HUES64 (cell line): Measurements from ENCODE around the gene RDH16. TPM values are rescaled to one million over a fixed set of nuclear protein-coding genes. Genes with fewer than 3 reads are reported as not detected.

Source experiments
- H3K27ac ChIP-seq: 2 replicates; pipeline ENCODE4 v1.7.0; 2013; ENCODE audit warnings: low read depth, low read length, inconsistent platforms
- H3K27me3 ChIP-seq: 2 replicates; pipeline ENCODE4 v1.6.1; 2013; ENCODE audit warnings: mild to moderate bottlenecking, low read length; ENCODE audit not compliant: insufficient read depth
- H3K36me3 ChIP-seq: 2 replicates; pipeline ENCODE4 v1.6.1; 2013; ENCODE audit warnings: mild to moderate bottlenecking, low read length; ENCODE audit not compliant: insufficient read depth
- H3K4me1 ChIP-seq: 2 replicates; pipeline ENCODE4 v1.6.1; 2013; ENCODE audit warnings: mild to moderate bottlenecking, low read length, moderate library complexity; ENCODE audit not compliant: insufficient read depth
- H3K4me3 ChIP-seq: 2 replicates; pipeline ENCODE4 v1.5.1; 2013; ENCODE audit warnings: mild to moderate bottlenecking, low read length, moderate library complexity
- H3K9ac ChIP-seq: 2 replicates; pipeline ENCODE4 v1.6.1; 2013; ENCODE audit warnings: mild to moderate bottlenecking, low read depth, low read length
- H3K9me3 ChIP-seq: 2 replicates; pipeline ENCODE4 v1.6.1; 2013; ENCODE audit warnings: low read depth, low read length; ENCODE audit not compliant: insufficient read depth
- WGBS: fragments of 150-250, 120-280 bp; methylation state at CpG from one replicate; pipeline ENCODE4 v1.1.7; 2013; ENCODE audit warnings: missing lambda C conversion rate; 5-methylcytosine and 5-hydroxymethylcytosine counted together
- polyA plus RNA-seq, 2 experiments: library from polyadenylated mRNA; stranded (reverse); fragments of 50-300 nt; gene quantifications; one replicate each; pipeline ENCODE4 v1.2.3, GENCODE V29; 2013

RDH16 gene, protein sequence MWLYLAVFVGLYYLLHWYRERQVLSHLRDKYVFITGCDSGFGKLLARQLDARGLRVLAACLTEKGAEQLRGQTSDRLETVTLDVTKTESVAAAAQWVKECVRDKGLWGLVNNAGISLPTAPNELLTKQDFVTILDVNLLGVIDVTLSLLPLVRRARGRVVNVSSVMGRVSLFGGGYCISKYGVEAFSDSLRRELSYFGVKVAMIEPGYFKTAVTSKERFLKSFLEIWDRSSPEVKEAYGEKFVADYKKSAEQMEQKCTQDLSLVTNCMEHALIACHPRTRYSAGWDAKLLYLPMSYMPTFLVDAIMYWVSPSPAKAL
- 0.20 TPM for polyA plus RNA-seq (2013, experiment 1 of 2)
- 0.32 TPM for polyA plus RNA-seq (2013, experiment 2 of 2)

GRCh38 chr12:56957229-56958052, at the start of gene RDH16:
TSS of gene RDH16 (minus strand) at chr12:56957608. CDS start at chr12:56957462, 146 bp downstream.
- Histone ChIP-seq H3K27me3 (no peaks in the 10 kb centered on the region), H3K9ac (no peak within 1 kb of the TSS), H3K36me3 (no peaks in the 10 kb centered on the region), H3K4me1 (no peaks in the 10 kb centered on the region), H3K27ac (no peak within 1 kb of the TSS), H3K9me3 (peaks cover 18% of the 10 kb centered on the region; the same call in 1 of the 2 replicates), H3K4me3 (no peak within 1 kb of the TSS)
- WGBS, result 91% methylated on average over 10 of the region's 10 CpGs

GRCh38 chr12:57006809-57007475, 49.5 kb upstream of the RDH16 start:
- 81% methylated on average over 9 of the region's 10 CpGs for WGBS
- H3K36me3 ChIP-seq, result peaks cover 30% of the 10 kb centered on the region
- no peak overlapping the region for H3K27ac ChIP-seq
- H3K9ac ChIP-seq, result no peak overlapping the region
- peak overlapping the region; percentile 36 for H3K4me3 ChIP-seq
- H3K4me1 ChIP-seq, result peaks cover 34% of the 10 kb centered on the region
- no peaks in the 10 kb centered on the region for H3K27me3 ChIP-seq
- no peaks in the 10 kb centered on the region for H3K9me3 ChIP-seq

DNA sequence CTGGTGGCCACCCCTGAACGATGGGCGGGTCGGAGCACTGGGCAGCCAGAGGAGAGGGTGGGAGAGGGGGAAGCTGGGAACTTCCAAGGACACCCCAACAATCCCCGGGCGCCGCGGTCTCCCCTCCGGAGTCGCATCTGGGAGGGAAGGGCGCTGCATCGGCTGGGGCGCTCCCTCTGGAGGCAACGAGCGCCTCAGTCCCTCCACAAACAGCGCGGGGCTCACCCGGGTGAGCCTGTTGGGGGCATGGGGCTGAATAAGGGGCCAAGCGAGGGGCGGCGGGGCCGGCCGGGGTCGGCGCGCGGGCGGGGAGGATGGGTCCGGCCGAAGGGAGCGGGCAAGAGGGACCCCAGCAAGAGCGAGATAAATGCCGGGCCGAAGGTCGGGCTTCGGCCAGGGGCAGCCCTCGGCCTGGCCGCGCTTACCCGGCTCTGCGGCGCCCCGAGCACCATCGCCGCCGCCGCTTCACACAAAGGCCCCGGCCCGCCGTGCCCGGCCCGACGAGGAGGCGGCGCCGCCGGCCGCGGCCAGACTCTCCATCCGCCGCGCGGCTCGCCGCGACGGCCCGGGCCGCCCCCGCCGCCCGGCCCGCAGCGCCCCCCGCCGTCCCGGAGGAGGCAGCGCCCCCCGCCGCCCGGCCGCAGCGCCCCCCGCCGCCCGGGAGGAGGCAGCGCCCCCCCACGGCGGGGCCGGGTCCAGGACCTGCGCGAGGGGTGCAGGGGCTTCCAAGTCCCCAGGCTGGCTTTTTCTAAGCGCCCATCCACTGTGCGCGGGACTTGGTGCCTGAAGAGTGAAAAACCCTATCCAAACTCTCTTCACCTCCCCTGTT, 48.8 kb upstream of the RDH16 start, which contains the start of gene ZBTB39:
TSS of gene ZBTB39 (minus strand) at position 567 of the 829 bp plus-strand sequence. CDS start 1,629 bp downstream, outside the sequence.
- Histone ChIP-seq H3K27me3 (no peaks in the 10 kb centered on the region), H3K27ac (peak within 1 kb of the TSS; percentile 56), H3K4me3 (peak within 1 kb of the TSS; percentile 94), H3K9me3 (no peaks in the 10 kb centered on the region), H3K36me3 (peaks cover 37% of the 10 kb centered on the region), H3K9ac (peak within 1 kb of the TSS; percentile 92), H3K4me1 (peaks cover 30% of the 10 kb centered on the region; the same call in 1 of the 2 replicates)
- under 1% methylated on average over 94 of the region's 94 CpGs for WGBS

DNA sequence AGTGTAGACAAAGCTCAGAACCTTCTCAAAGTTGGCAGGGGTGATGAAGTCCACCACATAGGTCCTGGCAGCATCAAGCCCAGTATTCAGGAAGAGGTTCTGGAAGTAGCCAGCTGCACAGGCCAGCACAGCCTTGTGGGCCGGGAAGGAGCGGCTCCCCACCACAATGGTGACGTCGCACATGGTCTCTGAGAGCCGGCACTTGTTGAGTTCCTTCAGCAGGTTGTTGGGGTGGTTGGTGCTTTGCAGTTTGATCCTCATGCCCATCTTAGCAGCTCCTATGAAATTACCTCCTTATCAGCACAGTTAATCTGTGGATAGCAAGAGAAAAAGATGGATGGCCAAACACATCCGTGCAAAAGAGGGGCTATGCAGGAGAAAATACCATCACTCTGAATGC, 47.2 kb upstream of the RDH16 start:
- H3K9ac ChIP-seq, result no peak overlapping the region
- no peak overlapping the region for H3K27ac ChIP-seq
- H3K27me3 ChIP-seq, result no peaks in the 10 kb centered on the region
- H3K9me3 ChIP-seq, result no peaks in the 10 kb centered on the region
- H3K4me1 ChIP-seq, result peaks cover 16% of the 10 kb centered on the region; the same call in 1 of the 2 replicates
- peaks cover 52% of the 10 kb centered on the region for H3K36me3 ChIP-seq
- WGBS, result 91% methylated on average over 6 of the region's 6 CpGs
- peak overlapping the region; percentile 94; the same call in 1 of the 2 replicates for H3K4me3 ChIP-seq

- WGBS, result 96% methylated on average over 13 of the region's 13 CpGs
- peaks cover 63% of the 10 kb centered on the region for H3K36me3 ChIP-seq
- no peaks in the 10 kb centered on the region for H3K9me3 ChIP-seq
- H3K9ac ChIP-seq, result no peak overlapping the region
- no peaks in the 10 kb centered on the region for H3K27me3 ChIP-seq
- H3K27ac ChIP-seq, result no peak overlapping the region
- no peak overlapping the region for H3K4me3 ChIP-seq
- peaks cover 7% of the 10 kb centered on the region; the same call in 1 of the 2 replicates for H3K4me1 ChIP-seq
Measured at GRCh38 chr12:57003395-57003794, 46.0 kb upstream of the RDH16 start.

GRCh38 chr12:57001448-57001906, 44.1 kb upstream of the RDH16 start:
- H3K27me3 ChIP-seq, result no peaks in the 10 kb centered on the region
- peaks cover 63% of the 10 kb centered on the region for H3K36me3 ChIP-seq
- no peak overlapping the region for H3K4me3 ChIP-seq
- H3K9ac ChIP-seq, result no peak overlapping the region
- H3K9me3 ChIP-seq, result no peaks in the 10 kb centered on the region
- H3K4me1 ChIP-seq, result 0 out of 2 replicates have a peak, but pooled peaks cover 5% of the 10 kb centered on the region
- H3K27ac ChIP-seq, result no peak overlapping the region
- 60% methylated on average over 13 of the region's 13 CpGs for WGBS

DNA sequence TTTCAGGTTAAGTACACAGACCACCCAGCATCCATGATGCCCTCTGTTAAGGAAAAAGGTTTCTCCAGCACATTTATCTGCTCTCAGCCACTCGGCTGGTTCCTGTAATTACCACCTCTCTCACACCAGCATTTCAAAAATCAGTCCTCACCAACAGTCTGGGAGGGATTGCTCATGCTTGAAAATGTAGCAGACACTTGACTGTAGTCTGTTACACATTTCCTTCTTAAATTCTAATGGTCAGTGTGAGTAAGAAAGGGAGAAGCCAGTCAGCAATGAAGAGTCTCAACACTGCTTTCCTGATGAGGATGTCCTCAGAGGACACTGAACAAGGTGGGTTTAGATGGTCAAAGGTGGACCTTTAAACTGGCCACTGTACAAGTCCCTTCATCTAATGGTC, 43.0 kb upstream of the RDH16 start:
- WGBS, result 93% methylated on average over 1 of the region's 1 CpG
- H3K9me3 ChIP-seq, result no peaks in the 10 kb centered on the region

GRCh38 chr12:56999456-56999855, 42.0 kb upstream of the RDH16 start:
- H3K4me1 ChIP-seq, result no peaks in the 10 kb centered on the region
- H3K27me3 ChIP-seq, result no peaks in the 10 kb centered on the region
- H3K27ac ChIP-seq, result no peak overlapping the region
- H3K9ac ChIP-seq, result no peak overlapping the region
- H3K9me3 ChIP-seq, result no peaks in the 10 kb centered on the region
- no peak overlapping the region for H3K4me3 ChIP-seq
- WGBS, result 95% methylated on average over 4 of the region's 4 CpGs
- peaks cover 59% of the 10 kb centered on the region for H3K36me3 ChIP-seq

More for the DNA sequence above, 43.0 kb upstream of the RDH16 start:
- H3K27ac ChIP-seq, result no peak overlapping the region
- 0 out of 2 replicates have a peak, but pooled peaks cover 3% of the 10 kb centered on the region for H3K4me1 ChIP-seq
- H3K4me3 ChIP-seq, result no peak overlapping the region
- H3K36me3 ChIP-seq, result peaks cover 63% of the 10 kb centered on the region
- H3K27me3 ChIP-seq, result no peaks in the 10 kb centered on the region
- H3K9ac ChIP-seq, result no peak overlapping the region

DNA sequence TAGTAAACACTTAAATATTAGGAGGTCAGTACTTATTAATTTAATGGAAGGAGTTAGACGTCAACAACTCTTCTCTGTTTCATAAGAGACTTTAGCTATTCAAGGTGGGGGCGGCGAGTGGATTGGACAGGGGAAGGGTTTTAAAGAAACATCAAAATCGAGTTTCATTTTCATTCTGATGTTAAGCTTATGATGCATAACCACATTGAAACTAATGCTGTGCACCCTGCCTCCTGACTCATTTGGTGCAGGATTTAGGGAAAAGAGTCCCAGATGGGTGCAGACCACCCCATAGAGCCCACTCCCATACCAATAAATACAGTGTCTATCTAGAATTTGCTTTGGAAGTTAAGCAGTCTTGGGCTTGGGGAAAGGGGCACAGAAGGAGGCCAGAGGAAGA, 41.6 kb upstream of the RDH16 start:
- no peak overlapping the region for H3K27ac ChIP-seq
- H3K9ac ChIP-seq, result no peak overlapping the region
- H3K36me3 ChIP-seq, result peaks cover 54% of the 10 kb centered on the region
- no peak overlapping the region for H3K4me3 ChIP-seq
- no peaks in the 10 kb centered on the region for H3K27me3 ChIP-seq
- H3K4me1 ChIP-seq, result no peaks in the 10 kb centered on the region
- 97% methylated on average over 4 of the region's 4 CpGs for WGBS
- no peaks in the 10 kb centered on the region for H3K9me3 ChIP-seq

GRCh38 chr12:56998316-56998715, 40.9 kb upstream of the RDH16 start:
- no peak overlapping the region for H3K9ac ChIP-seq
- H3K4me3 ChIP-seq, result no peak overlapping the region
- H3K27ac ChIP-seq, result no peak overlapping the region
- peaks cover 47% of the 10 kb centered on the region for H3K36me3 ChIP-seq
- no peaks in the 10 kb centered on the region for H3K9me3 ChIP-seq
- WGBS, result 96% methylated on average over 6 of the region's 6 CpGs
- no peaks in the 10 kb centered on the region for H3K27me3 ChIP-seq
- no peaks in the 10 kb centered on the region for H3K4me1 ChIP-seq
